ENCODE data around the gene AK9.

Gene AK9

DNA sequence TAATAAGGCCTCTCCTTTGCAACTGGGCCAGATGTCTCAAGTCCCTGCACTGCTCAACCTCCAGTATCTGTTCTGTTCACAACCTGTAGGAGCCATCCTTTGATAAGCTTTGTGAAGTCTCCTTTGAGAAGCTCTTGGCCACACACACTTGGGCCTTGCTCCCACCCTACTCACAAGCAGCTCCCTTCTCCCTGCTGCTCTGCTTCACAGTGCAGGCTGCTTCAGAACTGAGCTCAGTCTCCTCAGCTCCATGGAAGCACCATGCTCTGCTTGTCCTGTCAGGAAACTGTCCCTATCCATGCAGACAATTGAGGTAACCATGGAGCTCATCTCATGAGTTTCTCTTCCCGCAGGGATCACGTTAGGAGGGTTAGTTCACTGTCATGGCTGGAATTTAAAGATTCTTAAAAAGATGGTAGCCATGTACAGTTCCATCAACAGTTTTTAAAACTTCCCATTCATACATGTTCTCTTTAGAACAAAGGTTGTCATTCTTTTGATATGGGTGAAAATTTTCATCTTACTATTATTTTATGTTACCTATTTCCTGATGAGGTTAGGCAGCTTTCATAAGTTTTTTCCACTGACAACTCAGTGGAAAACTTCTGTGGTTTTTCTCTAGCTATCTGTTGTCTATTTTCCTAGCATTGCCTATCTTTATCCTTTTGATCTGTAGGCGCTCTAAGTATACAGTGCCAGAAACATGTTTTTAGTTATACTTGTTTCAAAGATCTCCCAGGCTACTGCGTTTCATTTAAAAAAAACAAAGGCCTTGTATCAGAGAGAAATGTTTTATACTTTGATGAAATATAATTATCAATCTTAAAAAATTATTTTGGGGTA, 62.6 kb downstream of the AK9 start (continued):
- TF ChIP-seq BACH2 (CRISPR knock-in tag; IDR thresholded peaks at IDR 0.05; ENCODE audit: borderline replicate concordance) (no peak), GLIS3 (CRISPR knock-in tag; IDR thresholded peaks at IDR 0.05) (no peak)

- ATAC-seq: no peak
- TF ChIP-seq OSR1 (CRISPR knock-in tag; IDR thresholded peaks at IDR 0.05) (no peak), BACH2 (CRISPR knock-in tag; IDR thresholded peaks at IDR 0.05; ENCODE audit: borderline replicate concordance) (no peak), GLIS3 (CRISPR knock-in tag; IDR thresholded peaks at IDR 0.05) (no peak), ESRRG (CRISPR knock-in tag; IDR thresholded peaks at IDR 0.05) (no peak), RARB (CRISPR knock-in tag; IDR thresholded peaks at IDR 0.05) (no peak), ARNTL (CRISPR knock-in tag; IDR thresholded peaks at IDR 0.05; ENCODE audit: borderline replicate concordance, low read depth) (no peak), ZFP3 (CRISPR knock-in tag; IDR thresholded peaks at IDR 0.05) (no peak), ISL1 (CRISPR knock-in tag; IDR thresholded peaks at IDR 0.05) (no peak), ZFP30 (CRISPR knock-in tag; IDR thresholded peaks at IDR 0.05) (no peak), CSDC2 (CRISPR knock-in tag; IDR thresholded peaks at IDR 0.05) (no peak), ZNF565 (CRISPR knock-in tag; conservative IDR thresholded peaks at IDR 0.05; ENCODE audit: low read depth) (no peak), ZNF70 (CRISPR knock-in tag; IDR thresholded peaks at IDR 0.05) (no peak)
- TF ChIP-seq, protein P1, sequence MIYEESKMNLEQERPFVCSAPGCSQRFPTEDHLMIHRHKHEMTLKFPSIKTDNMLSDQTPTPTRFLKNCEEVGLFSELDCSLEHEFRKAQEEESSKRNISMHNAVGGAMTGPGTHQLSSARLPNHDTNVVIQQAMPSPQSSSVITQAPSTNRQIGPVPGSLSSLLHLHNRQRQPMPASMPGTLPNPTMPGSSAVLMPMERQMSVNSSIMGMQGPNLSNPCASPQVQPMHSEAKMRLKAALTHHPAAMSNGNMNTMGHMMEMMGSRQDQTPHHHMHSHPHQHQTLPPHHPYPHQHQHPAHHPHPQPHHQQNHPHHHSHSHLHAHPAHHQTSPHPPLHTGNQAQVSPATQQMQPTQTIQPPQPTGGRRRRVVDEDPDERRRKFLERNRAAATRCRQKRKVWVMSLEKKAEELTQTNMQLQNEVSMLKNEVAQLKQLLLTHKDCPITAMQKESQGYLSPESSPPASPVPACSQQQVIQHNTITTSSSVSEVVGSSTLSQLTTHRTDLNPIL (CRISPR knock-in tag; IDR thresholded peaks at IDR 0.05; ENCODE audit: low read depth): no peak
- TF ChIP-seq, protein P2, sequence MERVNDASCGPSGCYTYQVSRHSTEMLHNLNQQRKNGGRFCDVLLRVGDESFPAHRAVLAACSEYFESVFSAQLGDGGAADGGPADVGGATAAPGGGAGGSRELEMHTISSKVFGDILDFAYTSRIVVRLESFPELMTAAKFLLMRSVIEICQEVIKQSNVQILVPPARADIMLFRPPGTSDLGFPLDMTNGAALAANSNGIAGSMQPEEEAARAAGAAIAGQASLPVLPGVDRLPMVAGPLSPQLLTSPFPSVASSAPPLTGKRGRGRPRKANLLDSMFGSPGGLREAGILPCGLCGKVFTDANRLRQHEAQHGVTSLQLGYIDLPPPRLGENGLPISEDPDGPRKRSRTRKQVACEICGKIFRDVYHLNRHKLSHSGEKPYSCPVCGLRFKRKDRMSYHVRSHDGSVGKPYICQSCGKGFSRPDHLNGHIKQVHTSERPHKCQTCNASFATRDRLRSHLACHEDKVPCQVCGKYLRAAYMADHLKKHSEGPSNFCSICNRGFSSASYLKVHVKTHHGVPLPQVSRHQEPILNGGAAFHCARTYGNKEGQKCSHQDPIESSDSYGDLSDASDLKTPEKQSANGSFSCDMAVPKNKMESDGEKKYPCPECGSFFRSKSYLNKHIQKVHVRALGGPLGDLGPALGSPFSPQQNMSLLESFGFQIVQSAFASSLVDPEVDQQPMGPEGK (CRISPR knock-in tag; IDR thresholded peaks at IDR 0.05; ENCODE audit: borderline replicate concordance): no peak
- TF ChIP-seq, protein P3, sequence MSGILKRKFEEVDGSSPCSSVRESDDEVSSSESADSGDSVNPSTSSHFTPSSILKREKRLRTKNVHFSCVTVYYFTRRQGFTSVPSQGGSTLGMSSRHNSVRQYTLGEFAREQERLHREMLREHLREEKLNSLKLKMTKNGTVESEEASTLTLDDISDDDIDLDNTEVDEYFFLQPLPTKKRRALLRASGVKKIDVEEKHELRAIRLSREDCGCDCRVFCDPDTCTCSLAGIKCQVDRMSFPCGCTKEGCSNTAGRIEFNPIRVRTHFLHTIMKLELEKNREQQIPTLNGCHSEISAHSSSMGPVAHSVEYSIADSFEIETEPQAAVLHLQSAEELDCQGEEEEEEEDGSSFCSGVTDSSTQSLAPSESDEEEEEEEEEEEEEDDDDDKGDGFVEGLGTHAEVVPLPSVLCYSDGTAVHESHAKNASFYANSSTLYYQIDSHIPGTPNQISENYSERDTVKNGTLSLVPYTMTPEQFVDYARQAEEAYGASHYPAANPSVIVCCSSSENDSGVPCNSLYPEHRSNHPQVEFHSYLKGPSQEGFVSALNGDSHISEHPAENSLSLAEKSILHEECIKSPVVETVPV (CRISPR knock-in tag; IDR thresholded peaks at IDR 0.05): no peak
Observed at GRCh38 chr6:109626311-109626710, 64.7 kb downstream of the AK9 start.

- no peak for TF ChIP-seq ZFP30 (CRISPR knock-in tag; IDR thresholded peaks at IDR 0.05)
- TF ChIP-seq SNAI2 (CRISPR knock-in tag; IDR thresholded peaks at IDR 0.05): no peak
- TF ChIP-seq ZFP3 (CRISPR knock-in tag; IDR thresholded peaks at IDR 0.05): no peak
- no peak for TF ChIP-seq CSDC2 (CRISPR knock-in tag; IDR thresholded peaks at IDR 0.05)
- no peak for TF ChIP-seq ZNF8 (CRISPR knock-in tag; IDR thresholded peaks at IDR 0.05)
- TF ChIP-seq TOX (CRISPR knock-in tag; IDR thresholded peaks at IDR 0.05; ENCODE audit: borderline replicate concordance): no peak
- TF ChIP-seq, protein P1 (CRISPR knock-in tag; IDR thresholded peaks at IDR 0.05; ENCODE audit: low read depth): no peak
- no peak for TF ChIP-seq GLIS3 (CRISPR knock-in tag; IDR thresholded peaks at IDR 0.05)
- TF ChIP-seq ARNTL (CRISPR knock-in tag; IDR thresholded peaks at IDR 0.05; ENCODE audit: borderline replicate concordance, low read depth): no peak
- no peak for TF ChIP-seq RARB (CRISPR knock-in tag; IDR thresholded peaks at IDR 0.05)
- TF ChIP-seq, protein P2 (CRISPR knock-in tag; IDR thresholded peaks at IDR 0.05; ENCODE audit: borderline replicate concordance): no peak
- no peak for TF ChIP-seq ZC3H10 (CRISPR knock-in tag; IDR thresholded peaks at IDR 0.05)
- TF ChIP-seq TCF4 (CRISPR knock-in tag; IDR thresholded peaks at IDR 0.05; ENCODE audit: borderline replicate concordance): no peak
- TF ChIP-seq, protein P4, sequence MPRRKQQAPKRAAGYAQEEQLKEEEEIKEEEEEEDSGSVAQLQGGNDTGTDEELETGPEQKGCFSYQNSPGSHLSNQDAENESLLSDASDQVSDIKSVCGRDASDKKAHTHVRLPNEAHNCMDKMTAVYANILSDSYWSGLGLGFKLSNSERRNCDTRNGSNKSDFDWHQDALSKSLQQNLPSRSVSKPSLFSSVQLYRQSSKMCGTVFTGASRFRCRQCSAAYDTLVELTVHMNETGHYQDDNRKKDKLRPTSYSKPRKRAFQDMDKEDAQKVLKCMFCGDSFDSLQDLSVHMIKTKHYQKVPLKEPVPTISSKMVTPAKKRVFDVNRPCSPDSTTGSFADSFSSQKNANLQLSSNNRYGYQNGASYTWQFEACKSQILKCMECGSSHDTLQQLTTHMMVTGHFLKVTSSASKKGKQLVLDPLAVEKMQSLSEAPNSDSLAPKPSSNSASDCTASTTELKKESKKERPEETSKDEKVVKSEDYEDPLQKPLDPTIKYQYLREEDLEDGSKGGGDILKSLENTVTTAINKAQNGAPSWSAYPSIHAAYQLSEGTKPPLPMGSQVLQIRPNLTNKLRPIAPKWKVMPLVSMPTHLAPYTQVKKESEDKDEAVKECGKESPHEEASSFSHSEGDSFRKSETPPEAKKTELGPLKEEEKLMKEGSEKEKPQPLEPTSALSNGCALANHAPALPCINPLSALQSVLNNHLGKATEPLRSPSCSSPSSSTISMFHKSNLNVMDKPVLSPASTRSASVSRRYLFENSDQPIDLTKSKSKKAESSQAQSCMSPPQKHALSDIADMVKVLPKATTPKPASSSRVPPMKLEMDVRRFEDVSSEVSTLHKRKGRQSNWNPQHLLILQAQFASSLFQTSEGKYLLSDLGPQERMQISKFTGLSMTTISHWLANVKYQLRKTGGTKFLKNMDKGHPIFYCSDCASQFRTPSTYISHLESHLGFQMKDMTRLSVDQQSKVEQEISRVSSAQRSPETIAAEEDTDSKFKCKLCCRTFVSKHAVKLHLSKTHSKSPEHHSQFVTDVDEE (CRISPR knock-in tag; IDR thresholded peaks at IDR 0.05): no peak
- ATAC-seq: no peak
Observed at GRCh38 chr6:109625199-109625598, 65.8 kb downstream of the AK9 start.

Data from SK-N-SH treated with all-trans-retinoic acid at 6 μM for 48 hours (cell line).